GM18517 (cell line): Measurements from ENCODE around the gene FHOD3.

ENCODE experiments used
- ATAC-seq: cut with Tn5 transposase; IDR thresholded peaks from one replicate; pipeline ENCODE4 v1.9.1; 2021; ENCODE audit warnings: mild to moderate bottlenecking, moderate library complexity; ENCODE audit not compliant: unreplicated experiment

The FHOD3 gene

DNA sequence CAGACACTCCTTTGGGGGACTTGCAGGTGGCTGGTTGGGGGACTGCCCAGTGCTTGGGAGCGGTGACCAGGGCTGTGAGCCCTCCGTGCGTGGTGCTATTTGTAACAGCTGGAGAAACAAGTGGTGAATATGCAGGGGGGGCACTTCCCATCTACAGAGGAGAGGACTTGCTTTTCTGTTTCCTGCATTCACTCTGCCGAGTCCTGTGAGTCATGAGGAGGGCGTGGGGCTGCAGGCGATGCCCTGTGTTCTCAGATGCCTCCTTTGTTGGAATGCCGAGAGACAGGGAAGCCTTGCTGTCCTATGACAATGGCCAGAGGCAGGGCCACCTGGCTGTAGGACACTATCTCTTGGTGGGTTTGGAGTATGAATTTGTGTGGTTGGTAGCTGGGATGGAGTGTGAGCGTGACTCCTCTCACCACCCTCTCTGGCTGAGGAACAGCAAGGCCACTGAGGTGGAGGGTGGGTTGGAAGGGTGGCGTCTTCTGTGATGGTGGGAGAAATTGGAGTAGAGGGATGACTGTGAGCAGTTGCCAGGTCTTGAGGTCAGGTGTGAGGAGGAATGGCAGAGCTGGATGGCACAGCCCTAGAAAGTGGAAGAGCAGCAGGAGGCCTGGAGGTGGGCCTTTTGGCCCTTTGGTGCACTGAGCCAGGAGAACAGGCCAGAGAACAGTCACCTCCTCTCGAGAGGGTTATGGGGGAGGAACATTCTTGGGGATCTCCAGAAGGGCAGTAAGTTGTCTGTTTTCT is 24.3 kb downstream of the FHOD3 start:
- no peak for ATAC-seq

DNA sequence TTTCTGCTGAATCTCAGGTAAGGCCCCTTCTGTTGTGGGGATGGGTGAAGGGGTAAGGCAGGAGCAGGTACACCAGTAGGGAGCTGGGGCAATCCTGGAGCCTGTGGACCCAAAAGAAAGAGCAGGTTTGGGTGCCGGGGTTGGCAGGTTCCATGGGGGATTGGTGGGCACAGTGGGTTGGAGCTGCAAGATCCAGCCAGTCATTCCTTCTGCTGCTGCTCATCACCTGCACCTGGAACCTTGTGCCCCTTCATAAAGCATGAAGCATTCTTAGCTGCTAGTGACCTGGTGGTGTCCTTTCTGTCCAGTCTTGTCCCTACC is 24.9 kb downstream of the FHOD3 start:
- no peak for ATAC-seq

DNA sequence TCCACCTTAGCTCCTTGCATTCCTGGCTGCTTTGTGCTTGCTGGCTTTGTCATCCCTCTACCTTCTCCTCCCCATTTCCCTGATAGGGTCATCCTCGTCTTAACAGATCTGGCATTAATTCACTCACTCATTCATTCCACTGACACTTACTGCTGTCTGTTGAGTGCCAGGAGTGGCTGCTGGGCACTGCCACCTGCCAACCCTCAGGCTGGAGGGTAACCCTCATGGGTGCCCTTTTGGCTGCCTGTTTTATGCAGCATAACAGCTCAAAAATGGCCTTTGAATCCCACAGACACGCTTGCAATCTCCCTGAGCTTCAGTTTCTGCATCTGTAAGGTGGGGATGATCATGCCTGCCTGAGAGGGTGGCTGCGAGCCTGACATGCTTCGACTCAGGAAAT is 25.2 kb downstream of the FHOD3 start:
- no peak for ATAC-seq

DNA sequence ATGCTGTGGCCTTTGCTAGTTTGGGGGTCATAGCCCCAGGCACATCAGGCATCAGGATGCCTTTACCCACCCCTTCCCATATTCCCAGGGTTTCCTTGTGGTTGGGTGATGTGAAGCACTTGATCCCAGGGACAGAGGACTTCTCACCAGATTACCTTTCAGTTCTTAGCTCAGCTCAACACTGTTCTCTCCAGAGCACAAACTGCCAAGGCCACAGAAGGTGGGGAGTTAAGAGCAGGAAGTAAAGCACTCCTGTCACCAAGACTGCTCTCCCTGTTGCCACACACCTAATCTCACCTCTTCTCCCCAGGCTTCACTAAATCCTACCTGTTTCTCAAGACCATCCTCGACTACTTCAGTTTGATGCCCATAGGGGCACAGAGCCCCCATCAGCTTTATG is 25.9 kb downstream of the FHOD3 start:
- no peak for ATAC-seq

DNA sequence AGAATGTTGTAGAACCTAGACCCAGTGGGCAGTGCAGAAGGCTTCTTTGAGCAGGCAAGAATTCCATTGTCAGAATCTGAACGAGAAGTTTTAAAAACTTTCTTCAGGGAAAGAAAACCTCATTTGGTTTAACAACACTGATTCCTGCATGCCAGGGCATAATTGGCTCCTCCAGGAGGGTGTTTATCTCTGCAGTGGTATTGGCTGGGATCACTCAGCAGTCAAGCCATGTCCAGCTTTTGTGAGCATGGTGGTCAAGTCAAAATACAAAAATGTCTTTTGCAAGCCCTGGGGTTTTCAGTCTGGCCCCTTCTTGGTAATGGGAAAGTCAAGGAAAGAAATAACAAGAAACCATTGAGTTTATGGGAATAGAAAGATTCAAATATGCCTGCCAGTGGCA is 28.3 kb downstream of the FHOD3 start:
- ATAC-seq = no peak

DNA sequence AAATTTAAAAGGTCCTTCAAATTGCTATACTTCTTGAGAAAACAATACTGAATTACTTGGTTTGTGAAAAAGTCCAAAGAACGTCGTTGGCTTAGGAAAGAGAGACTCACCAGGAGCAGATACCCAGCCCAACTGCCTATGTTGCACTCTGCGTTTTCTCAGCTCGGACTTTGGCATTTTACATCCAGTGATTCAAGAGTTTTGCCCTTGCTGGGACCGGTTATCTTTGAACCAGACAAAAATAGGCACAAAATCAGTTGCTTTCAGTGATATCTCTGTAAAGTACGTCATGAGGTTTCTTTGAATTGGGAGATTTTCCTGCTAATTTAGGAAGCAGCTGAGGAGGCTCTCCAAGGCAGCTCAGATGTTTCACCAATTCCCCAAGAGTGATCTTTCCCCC is 29.3 kb downstream of the FHOD3 start:
- no peak for ATAC-seq

DNA sequence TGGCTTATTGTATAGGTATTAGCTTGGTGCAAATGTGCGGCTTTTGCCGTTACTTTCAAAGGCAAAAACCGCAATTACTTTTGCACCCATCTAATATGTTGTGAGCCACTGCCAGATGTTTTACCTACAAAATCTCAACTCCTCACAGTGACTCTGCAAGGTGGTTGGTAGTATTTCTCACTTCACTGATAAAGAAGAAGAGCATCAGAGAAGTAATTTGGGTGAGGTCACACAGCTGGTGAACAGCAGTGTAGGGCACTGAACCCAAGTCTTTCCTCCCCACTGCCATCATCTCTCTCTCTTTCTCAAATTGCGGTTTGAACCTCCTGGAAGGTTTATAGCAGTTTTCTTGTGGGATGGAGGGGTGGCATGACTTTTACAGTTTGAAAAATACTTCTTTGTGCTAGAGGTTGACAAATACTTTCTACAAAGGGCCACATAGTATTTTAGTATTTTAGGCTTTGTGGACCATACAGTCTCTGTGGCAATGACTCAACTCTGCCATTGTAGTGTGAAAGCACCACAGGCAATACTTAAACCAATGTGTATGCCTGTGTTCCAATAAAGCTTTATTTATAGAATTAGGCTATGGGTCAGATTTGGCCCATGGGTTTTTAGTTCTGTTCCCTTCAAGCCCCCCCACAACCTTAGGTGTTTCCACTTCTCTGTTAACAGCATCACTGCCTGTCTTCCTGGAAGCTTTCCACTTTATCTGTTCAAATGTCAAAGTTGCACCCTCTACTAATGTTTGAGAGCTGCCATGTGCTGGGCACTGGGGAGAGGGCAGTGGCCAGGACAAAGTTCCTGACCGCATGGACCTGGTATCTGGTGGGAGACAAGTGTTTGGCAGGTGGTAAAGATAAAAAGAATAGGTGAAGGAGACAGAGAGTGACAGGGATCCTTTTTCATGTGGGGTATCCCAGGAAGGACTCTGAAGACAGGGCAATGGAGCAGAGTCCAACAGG is 30.1 kb downstream of the FHOD3 start:
- ATAC-seq = no peak

DNA sequence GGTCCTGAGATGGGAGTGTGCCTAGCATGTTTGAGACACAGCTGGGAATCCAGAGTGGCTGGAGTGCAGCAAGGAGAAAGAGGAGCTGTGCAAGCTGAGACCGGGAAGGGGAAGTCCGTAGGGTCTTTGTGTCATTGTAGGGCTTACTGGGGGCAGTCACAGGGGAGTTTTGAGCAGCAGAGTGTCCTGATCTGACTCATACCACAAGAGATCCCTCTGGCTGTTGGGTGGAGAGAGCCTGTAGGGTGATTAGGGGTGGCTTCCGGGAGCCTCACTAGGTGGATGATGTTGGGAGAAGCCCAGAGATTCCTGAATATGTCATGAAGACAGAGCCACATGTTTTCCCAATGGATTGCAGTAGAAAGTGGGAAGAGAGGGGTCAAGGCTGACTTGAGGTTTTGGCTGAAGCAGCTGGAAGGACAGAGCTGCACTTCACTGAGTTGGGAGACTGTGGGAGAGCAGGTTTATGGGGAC is 30.9 kb downstream of the FHOD3 start:
- ATAC-seq = no peak

DNA sequence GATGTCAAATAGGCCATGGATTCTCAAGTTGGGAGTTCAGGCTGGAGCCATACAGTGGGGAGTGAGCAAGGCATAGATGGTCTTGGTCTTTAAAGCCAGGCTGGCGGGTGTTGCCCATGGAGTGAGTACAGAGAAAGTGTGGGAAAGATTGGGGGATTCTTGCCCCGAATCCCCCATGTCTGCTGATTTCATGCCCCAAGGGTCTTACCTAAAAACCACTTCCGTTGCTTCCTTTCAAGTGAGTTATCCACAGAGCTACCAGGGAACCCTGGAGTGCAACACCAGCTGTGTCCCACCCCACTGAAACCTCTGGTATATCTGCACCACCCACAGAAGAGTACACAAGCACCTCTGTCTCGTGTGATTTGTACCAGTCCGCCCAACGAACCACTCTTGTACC is 31.4 kb downstream of the FHOD3 start:
- ATAC-seq = no peak

DNA sequence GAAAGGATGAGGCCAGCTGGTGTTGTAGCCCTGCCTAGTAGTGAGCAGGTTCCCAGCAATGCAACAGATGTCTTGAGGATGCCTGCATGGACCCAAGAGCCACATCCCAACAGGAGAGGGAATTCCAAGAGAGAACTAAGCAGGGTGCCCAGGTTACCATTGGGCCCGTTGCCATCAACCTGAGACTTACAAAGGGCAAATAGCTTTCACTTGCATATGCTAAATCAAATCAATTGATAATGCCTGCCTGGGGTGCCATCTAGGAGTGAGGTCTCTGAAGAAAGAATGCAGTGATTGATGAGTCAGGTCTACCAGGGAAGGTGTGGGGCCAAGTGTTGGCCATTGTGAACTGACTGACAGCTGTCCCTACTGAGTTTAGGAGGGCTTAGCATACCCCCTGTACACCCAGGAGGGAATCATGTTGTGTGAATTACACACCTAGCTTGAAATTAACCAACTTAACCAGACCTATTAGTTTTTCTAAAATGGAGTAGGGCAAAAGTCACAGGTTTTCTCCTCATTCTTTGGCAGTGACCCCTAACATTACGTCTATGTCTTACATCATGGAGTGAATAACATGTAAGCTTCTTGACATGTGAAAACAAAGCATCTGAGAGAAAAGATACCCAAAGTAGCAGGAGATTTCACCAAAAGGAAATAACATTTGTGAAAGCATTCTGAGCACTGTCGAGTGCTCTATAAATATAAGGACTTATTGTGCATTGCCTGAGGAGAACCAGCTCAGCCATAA is 32.3 kb downstream of the FHOD3 start:
- no peak for ATAC-seq

DNA sequence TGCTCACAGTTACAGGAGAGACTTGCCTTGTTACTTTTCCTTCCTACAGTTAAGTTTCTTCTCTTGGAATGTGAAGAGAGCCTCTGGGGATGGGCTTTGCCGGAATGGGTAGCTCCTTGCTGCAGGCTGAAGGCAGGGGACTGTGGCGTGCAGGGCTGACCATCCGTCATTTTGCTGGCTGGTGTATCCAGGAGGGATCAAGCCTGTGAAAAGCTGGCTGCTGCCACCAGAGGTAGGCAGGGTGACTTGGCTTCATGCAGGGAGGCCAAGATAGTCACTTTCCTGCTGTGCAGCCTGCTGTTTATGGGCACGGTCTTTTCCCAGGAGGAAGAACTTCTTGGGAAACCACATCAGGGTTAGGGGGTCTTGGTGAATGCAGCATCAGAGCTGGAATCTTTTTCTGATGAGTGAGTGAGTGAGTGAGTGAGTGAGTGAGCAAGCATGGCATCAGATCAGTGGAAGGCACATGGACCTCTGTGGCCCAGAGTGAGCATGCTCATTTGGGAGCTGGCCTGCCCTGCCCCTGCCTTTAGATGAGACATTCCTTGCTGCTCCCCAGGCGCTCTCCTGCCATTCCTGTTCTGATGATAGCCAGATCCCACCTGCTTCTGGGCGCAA is 33.0 kb downstream of the FHOD3 start:
- no peak for ATAC-seq

DNA sequence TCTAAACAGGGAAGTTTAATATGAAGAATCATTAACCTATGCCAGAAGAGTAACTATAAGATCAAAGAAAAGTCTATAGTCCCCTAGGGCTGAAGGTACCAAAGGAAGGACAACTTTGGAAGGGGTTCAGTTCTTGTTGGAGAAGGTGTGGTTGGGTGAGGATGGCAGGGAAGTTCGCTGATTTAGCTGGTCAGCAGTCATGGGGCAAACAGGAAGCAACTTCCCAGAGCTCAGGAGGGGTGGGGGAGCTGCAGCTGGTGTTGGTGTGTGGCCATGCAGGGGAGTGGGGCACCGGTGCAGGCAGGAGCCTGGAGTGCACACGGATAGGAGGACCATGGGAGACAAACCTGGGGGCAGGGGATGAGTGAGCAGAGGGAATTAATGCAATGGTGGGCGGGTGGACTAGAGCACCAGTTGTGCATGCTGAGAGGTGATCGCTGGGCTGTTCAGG is 34.0 kb downstream of the FHOD3 start:
- ATAC-seq = no peak

DNA sequence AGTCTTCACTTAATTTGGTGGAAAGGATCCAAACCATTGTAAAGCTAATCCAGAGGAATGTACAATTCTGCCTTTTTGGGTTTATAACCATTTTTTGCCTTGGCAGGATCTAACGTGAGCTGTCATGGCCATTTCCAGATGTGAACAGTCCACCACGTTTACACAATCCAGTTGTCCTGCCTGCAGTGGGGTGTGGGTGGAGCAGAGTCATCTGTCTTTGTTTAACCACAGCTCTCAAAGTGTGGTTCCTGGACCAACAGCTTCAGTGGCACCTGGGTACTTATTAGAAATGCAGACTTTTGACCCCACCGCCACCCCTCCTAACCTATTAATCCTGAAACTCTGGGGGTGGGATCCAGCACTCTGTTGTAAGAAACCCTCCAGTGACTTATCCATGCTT is 35.9 kb downstream of the FHOD3 start:
- ATAC-seq = no peak

DNA sequence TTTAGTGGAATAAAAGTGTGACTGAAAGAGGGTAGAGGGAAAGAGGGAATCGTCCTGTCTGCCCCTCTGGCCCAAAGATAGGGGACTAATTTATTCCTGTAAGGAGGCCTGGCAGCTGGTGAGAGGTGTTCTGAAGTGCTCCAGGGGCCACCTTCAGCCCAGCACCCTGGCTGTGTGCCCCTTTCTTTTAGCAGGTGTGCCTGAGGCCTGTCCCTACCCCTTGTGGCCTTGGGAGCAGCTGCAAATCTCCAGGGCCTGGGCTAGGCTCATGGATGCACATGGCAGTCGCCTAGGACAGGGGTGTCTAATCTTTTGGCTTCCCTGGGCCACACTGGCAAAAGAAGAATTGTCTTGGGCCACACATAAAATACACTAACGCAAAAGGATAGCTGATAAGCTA is 37.3 kb downstream of the FHOD3 start:
- ATAC-seq = no peak

DNA sequence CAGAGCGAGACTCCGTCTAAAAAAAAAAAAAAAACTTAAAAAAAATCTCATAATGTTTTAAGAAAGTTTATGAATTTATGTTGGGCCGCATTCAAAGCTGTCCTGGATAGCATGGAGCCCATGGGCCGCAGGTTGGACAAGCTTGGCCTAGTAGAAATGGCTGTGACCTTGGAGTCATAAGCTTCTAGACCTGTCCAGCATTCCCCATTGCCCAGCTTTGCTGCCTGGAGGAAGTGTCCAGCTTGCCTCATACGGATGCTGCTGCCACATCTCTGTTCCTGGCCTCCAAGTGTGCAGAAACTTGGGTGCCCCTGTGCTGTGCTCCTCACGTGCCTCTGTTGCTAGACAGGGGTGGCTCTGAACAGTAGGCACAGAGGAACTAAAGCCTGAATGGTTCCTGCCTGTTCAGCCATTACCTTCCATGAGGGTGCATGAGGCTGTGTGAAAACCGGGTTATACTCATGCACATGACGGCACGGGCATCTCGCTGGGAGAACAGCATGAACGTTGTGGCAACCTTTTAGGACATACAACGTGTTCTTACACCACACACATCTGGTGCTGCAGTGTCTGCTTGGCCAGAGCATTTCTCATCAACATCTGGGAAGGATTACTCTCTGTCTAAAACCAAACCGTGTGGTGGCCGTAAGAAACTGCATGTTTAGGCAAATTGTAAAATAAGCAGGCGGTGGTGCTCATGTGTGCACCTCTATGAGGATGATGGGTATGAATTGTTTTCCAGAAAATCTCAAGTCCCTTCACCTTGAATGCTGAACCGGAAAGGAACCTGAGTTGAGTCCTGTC is 38.2 kb downstream of the FHOD3 start:
- ATAC-seq = no peak

DNA sequence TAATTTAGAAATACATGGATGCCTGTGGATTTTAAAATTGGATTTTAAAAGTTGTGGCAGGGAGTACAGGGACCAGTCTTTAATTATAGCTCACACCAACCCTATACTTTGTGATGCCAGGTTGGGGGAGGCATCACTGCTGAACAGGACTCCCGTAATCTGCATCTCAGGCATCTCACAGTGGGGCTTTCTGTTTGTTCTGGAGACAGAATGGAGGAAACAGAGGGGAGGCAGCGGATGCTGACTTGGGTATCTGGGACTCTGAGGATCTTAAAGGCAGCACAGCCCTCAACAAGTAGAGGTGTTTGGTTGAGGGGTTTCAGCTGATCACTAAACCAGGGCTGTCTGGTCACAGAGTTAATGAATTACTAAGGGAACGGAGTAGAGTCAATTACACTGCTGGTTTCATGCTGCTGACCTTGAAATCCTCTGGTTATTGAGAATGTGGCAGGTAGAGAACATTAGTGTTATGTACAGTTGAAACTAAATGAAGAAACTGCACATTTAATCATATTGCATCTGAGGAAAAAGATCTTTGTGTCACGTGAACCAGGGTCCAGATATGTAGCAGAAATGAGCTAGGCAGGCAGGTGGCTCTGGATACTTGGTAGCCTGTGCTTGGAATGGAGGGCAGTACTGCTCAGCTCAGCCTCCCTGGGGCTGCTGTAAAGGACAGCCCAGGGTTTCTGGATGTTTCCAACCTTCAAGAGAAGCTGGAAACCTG is 40.3 kb downstream of the FHOD3 start:
- no peak for ATAC-seq

DNA sequence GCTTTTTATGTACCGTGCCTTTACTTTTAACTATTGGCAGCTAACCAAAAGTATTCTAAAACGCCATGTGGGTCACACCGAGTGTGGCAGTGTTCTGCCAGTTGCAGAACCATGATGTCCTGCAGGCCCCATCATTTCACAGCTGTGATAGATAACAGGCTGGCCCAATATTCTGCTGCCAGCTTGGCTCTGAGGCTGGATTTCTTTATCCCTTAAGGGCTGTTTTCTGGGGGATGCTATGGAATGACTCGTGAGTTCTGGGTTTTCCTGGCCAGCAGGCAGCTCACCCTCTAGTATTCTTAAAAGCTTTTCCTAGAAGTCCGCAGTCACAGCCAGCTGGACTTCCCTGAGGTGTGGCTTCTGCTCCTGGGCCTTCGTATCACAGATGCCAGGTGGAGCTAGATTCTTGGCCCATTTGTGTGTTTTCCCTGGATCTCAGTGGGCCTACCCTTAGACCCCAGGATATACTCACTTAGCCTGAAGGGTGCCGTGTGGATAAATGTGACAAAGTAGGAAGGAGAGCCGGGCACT is 41.0 kb downstream of the FHOD3 start:
- ATAC-seq = no peak

DNA sequence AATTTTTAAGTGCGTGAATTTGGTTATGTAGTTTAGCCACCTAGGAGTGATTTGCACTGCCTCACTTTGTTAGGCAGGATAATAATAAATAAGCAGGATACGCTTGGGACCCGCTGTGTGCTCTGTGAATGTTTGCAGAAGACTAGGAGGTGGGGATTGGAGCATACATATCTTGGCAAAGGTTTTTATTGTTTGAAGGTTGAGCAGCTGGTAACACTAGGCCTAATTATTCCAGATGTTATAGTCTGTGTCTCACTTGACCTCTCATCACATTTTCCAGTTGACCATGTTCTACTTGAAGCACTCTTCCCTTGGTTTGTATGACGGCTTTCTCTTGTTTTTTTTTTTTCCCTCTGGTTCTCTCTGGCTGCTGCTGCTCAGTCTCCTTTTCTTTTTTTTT is 42.7 kb downstream of the FHOD3 start:
- ATAC-seq = no peak

DNA sequence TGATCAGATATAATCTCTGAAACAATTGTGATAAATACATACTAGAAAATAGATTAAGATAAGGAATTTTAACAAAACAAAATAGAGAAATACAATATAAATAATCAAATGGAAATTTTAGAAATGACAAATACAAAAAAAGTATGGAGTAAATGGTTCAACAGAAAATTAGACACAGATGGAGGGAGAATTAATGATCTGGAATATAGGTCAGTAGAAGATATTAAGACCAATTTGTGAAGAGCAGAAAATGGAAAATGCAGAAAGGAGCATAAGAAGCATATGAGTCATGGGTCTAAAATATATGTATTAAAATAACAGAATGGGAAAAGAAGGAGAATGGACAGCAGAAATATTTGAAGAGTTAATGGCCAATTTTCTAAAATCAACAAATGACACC is 44.4 kb downstream of the FHOD3 start:
- no peak for ATAC-seq
